C4-2B (cell line): Measurements from ENCODE around the gene SDK2.

Source experiments
- CTCF ChIP-seq: fragments of 450-650 bp; conservative IDR thresholded peaks from 2 replicates; pipeline ENCODE4 v1.5.1; 2017; ENCODE audit warnings: mild to moderate bottlenecking
- ZFX ChIP-seq: fragments of 450-650 bp; IDR thresholded peaks from 2 replicates; pipeline ENCODE4 v1.6.1; 2017

- no peak for TF ChIP-seq CTCF
- no peak for TF ChIP-seq ZFX
These were observed 61.4 kb downstream of the SDK2 start for GRCh38 chr17:73582821-73583220.
